Upper lobe of left lung (tissue), 6 donors: ENCODE measurements around the gene IMPA2. TPM values are rescaled to one million over a fixed set of nuclear protein-coding genes. Genes with fewer than 3 reads are reported as not detected.

ENCODE experiments used
- ATAC-seq, 2 donors: fragments of 200-7000 bp; cut with Tn5 transposase; one replicate each; pipeline ENCODE4 v1.9.1; 2022; ENCODE audit warnings: mild to moderate bottlenecking in 2 of 2, moderate library complexity in 2 of 2; ENCODE audit not compliant: low FRiP score in 2 of 2
- DNase-seq, 2 donors: peaks; one replicate each; pipeline ENCODE4 v3.0.0-alpha.2; 2019 to 2020
- H3K27ac ChIP-seq, 4 donors: fragments of 200-600 bp; sonication (generic); one replicate each; pipeline ENCODE4 v1.5.1; 2016 to 2019
- H3K27me3 ChIP-seq, 4 donors: fragments of 200-600 bp; sonication (generic); one replicate each; pipeline ENCODE4 v1.5.1; 2017 to 2019
- H3K36me3 ChIP-seq, 4 donors: fragments of 200-600 bp; sonication (generic); one replicate each; pipeline ENCODE4 v1.5.1; 2016 to 2019
- H3K4me1 ChIP-seq, 4 donors: fragments of 200-600 bp; sonication (generic); one replicate each; pipeline ENCODE4 v1.5.1; 2018 to 2019
- H3K4me3 ChIP-seq, 4 donors: fragments of 200-600 bp; sonication (generic); one replicate each; pipeline ENCODE4 v1.5.1; 2017 to 2019; ENCODE audit warnings: mild to moderate bottlenecking in 2 of 4, moderate library complexity in 1 of 4
- H3K9me3 ChIP-seq, 4 donors: fragments of 200-600 bp; sonication (generic); one replicate each; pipeline ENCODE4 v1.5.1; 2018 to 2019
- CTCF ChIP-seq, 6 experiments: fragments of 450-650 bp in 4 of 6; fragments of 200-600 bp in 2 of 6; sonication (generic) in 2 of 6; IDR thresholded peaks; one replicate each; pipeline ENCODE4 v1.5.1; 2016 to 2019; ENCODE audit warnings: antibody characterized with exemption in 6 of 6
- EP300 ChIP-seq, 4 donors: sonication (generic); formaldehyde crosslinking; IDR thresholded peaks; one replicate each; pipeline ENCODE4 v1.5.1; 2017; ENCODE audit warnings: antibody characterized with exemption in 4 of 4, control low read depth in 2 of 4
- POLR2A ChIP-seq, 4 donors: fragments of 450-650 bp; IDR thresholded peaks; one replicate each; pipeline ENCODE4 v1.5.1; 2016 to 2017; ENCODE audit warnings: antibody characterized with exemption in 4 of 4, mild to moderate bottlenecking in 2 of 4
- POLR2AphosphoS5 ChIP-seq, 2 donors: sonication (generic); formaldehyde crosslinking; IDR thresholded peaks; one replicate each; pipeline ENCODE4 v1.5.1; 2017; ENCODE audit warnings: antibody characterized with exemption in 2 of 2
- WGBS, 2 donors: methylation state at CpG; one replicate each; pipeline ENCODE4 v1.1.5; 2017 to 2018; 5-methylcytosine and 5-hydroxymethylcytosine counted together
- total RNA-seq, 6 donors: library from RNA; depleted of rRNA in 4 of 6; stranded (reverse); fragments of >200 nt in 4 of 6; gene quantifications; one replicate each; pipeline versions ENCODE4 v1.1.0 to v1.2.1, GENCODE V29; 2016 to 2021
- donor health status: DM: no; HTN: no; CAD: no; lungs with moderate emphysema.
- donor health status: DM: no; HTN: yes; CAD: no; lungs with severe emphysema.

IMPA2 gene
- total RNA-seq, 6 donors from 2014 or later, result 59.3 to 111 (median 77.6) TPM

- 71 to 75% methylated on average over 9 to 15 of the region's 15 CpGs for WGBS, 2 donors
- Histone ChIP-seq H3K4me1 (no peaks in the 10 kb centered on the region), H3K9me3 (no peaks in the 10 kb centered on the region), H3K27me3 (no peaks in the 10 kb centered on the region), H3K36me3 (no peaks in the 10 kb centered on the region), H3K27ac (no peak overlapping the region), H3K4me3 (no peak overlapping the region)
- TF ChIP-seq POLR2A (IDR thresholded peaks at IDR 0.05), result no peak
- ATAC-seq (peak in 1 of 2 donors; percentile 9), DNase-seq (peak in 1 of 2 donors; percentile 42)
Measured at GRCh38 chr18:12046046-12046750, 64.9 kb downstream of the IMPA2 start.

GRCh38 chr18:12046751-12047335 is 65.5 kb downstream of the IMPA2 start:
- no peaks in the 10 kb centered on the region for H3K27me3 ChIP-seq
- no peaks in the 10 kb centered on the region for H3K4me1 ChIP-seq
- 83 to 93% methylated on average over 8 to 12 of the region's 12 CpGs for WGBS, 2 donors
- no peaks in the 10 kb centered on the region for H3K36me3 ChIP-seq
- peak in 1 of 2 donors; percentile 8 for ATAC-seq
- H3K4me3 ChIP-seq, result no peak overlapping the region
- no peak for TF ChIP-seq EP300 (IDR thresholded peaks at IDR 0.05)
- no peak for TF ChIP-seq POLR2A (IDR thresholded peaks at IDR 0.05)
- TF ChIP-seq CTCF (IDR thresholded peaks at IDR 0.05), result no peak
- no peak for TF ChIP-seq POLR2AphosphoS5 (IDR thresholded peaks at IDR 0.05)
- no peaks in the 10 kb centered on the region for H3K9me3 ChIP-seq
- peak in 1 of 2 donors; percentile 25 for DNase-seq
- H3K27ac ChIP-seq, result no peak overlapping the region

GRCh38 chr18:12048010-12048826 is 66.9 kb downstream of the IMPA2 start:
- Histone ChIP-seq H3K9me3 (no peaks in the 10 kb centered on the region), H3K36me3 (no peaks in the 10 kb centered on the region), H3K27me3 (no peaks in the 10 kb centered on the region), H3K4me3 (no peak overlapping the region), H3K27ac (no peak overlapping the region), H3K4me1 (no peaks in the 10 kb centered on the region)
- DNase-seq (peak in 1 of 2 donors; percentile 68), ATAC-seq (peak in 1 of 2 donors; percentile 9)
- WGBS, 2 donors, result 80 to 87% methylated on average over 6 to 20 of the region's 20 CpGs
- TF ChIP-seq EP300 (IDR thresholded peaks at IDR 0.05) (no peak), CTCF (IDR thresholded peaks at IDR 0.05) (no peak), POLR2A (IDR thresholded peaks at IDR 0.05) (no peak), POLR2AphosphoS5 (IDR thresholded peaks at IDR 0.05) (no peak)

- no peaks in the 10 kb centered on the region for H3K4me1 ChIP-seq
- DNase-seq (no peak), ATAC-seq (no peak)
- no peaks in the 10 kb centered on the region for H3K9me3 ChIP-seq
- 62 to 73% methylated on average over 2 of the region's 2 CpGs for WGBS, 2 donors
- no peaks in the 10 kb centered on the region for H3K36me3 ChIP-seq
- H3K27ac ChIP-seq, result no peak overlapping the region
- H3K27me3 ChIP-seq, result no peaks in the 10 kb centered on the region
- H3K4me3 ChIP-seq, result no peak overlapping the region
- no peak for TF ChIP-seq POLR2A (IDR thresholded peaks at IDR 0.05)
- no peak for TF ChIP-seq POLR2AphosphoS5 (IDR thresholded peaks at IDR 0.05)
- no peak for TF ChIP-seq CTCF (IDR thresholded peaks at IDR 0.05)
- no peak for TF ChIP-seq EP300 (IDR thresholded peaks at IDR 0.05)
Measured at GRCh38 chr18:12048827-12049175, 67.5 kb downstream of the IMPA2 start.
